Small intestine (tissue), 7 donors: ENCODE results near the gene TRAK1. TPM values are rescaled to one million over a fixed set of nuclear protein-coding genes. Genes with fewer than 3 reads are reported as not detected.
A peak's percentile ranks its signal among the peaks of the same experiment; 100 is the strongest.

ENCODE experiments used
- DNase-seq, 2 donors: peaks; one replicate each; pipeline versions ENCODE4 v3.0.0 to v3.0.0-alpha.2; 2013
- FAIRE-seq: peaks from 2 replicates; lab custom pipeline; 2012; peaks lifted over from hg19 to GRCh38; lab: Jason Lieb, UNC
- H3K27ac ChIP-seq, 3 donors: one replicate each; pipeline ENCODE4 v1.5.1; 2013; ENCODE audit warnings: low read length in 2 of 3, mild to moderate bottlenecking in 2 of 3, control low read depth in 1 of 3, inconsistent platforms in 1 of 3, low read depth in 1 of 3, moderate library complexity in 1 of 3
- H3K27me3 ChIP-seq, 3 donors: one replicate each; pipeline ENCODE4 v1.6.1; 2013; ENCODE audit warnings: low read length in 3 of 3, inconsistent platforms in 1 of 3; ENCODE audit not compliant: control insufficient read depth in 3 of 3, insufficient read depth in 3 of 3
- H3K36me3 ChIP-seq, 3 donors: one replicate each; pipeline ENCODE4 v1.6.1; 2013; ENCODE audit warnings: low read length in 3 of 3, inconsistent platforms in 1 of 3, low read depth in 1 of 3, mild to moderate bottlenecking in 1 of 3, moderate library complexity in 1 of 3; ENCODE audit not compliant: control insufficient read depth in 3 of 3, insufficient read depth in 2 of 3
- H3K4me1 ChIP-seq, 3 donors: one replicate each; pipeline ENCODE4 v1.6.1; 2013; ENCODE audit warnings: low read length in 2 of 3, inconsistent platforms in 1 of 3, low read depth in 1 of 3, mild to moderate bottlenecking in 1 of 3, moderate library complexity in 1 of 3; ENCODE audit not compliant: control insufficient read depth in 3 of 3, insufficient read depth in 2 of 3
- H3K4me3 ChIP-seq, 3 donors: one replicate each; pipeline ENCODE4 v1.5.1; 2013; ENCODE audit warnings: low read length in 3 of 3, control low read depth in 1 of 3, inconsistent platforms in 1 of 3, low read depth in 1 of 3, mild to moderate bottlenecking in 1 of 3, moderate library complexity in 1 of 3
- H3K9me3 ChIP-seq, 2 donors: one replicate each; pipeline ENCODE4 v1.6.1; 2013; ENCODE audit warnings: low read depth in 1 of 2, low read length in 1 of 2; ENCODE audit not compliant: control insufficient read depth in 2 of 2, insufficient read depth in 1 of 2
- WGBS, 3 donors: extraction: QIAGEN DNeasy Blood & Tissue Kit; methylation state at CpG; one replicate each; pipeline ENCODE4 v1.1.7; 2013; 5-methylcytosine and 5-hydroxymethylcytosine counted together
- polyA plus RNA-seq, 4 donors: library from polyadenylated mRNA; stranded (reverse) in 3 of 4; unstranded in 1 of 4; fragments of 200-250 nt in 3 of 4; fragments of 120-200 nt in 1 of 4; gene quantifications; one replicate each; pipeline versions ENCODE4 v1.2.1 to v1.2.3, GENCODE V29; 2013
- donor health status: healthy with polysubstance abuse.
- donor health status: control.
- donor health status: control.
- donor health status: Bipolar disorder and iron deficiency.
- donor health status: healthy.

The TRAK1 gene
- polyA plus RNA-seq, 4 donors = 20.9 to 74.7 (median 39.8) TPM

DNA sequence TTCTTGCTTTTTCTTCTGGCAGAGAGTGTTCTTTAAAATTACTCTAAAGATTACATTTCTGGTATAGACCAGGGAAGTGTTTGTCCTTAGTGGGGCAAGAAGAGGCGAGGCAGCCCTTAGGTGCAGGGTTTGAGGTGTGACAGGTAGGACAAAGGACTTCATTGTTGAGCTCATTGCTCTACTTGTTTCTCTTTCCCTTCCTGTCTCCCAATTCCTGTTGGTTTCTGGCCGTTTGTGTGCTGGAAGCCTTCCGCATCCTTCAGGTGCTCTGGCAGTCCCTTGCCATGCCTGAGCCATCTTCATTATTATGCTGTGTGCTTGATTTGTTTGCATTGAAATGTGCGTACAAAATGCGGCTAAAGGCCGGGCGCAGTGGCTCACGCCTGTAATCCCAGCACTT lies 89.7 kb downstream of the TRAK1 start:
- Histone ChIP-seq H3K27ac (peak overlapping the region; percentile 50 to 93 (median 78)), H3K27me3 (no peaks in the 10 kb centered on the region), H3K9me3 (no peaks in the 10 kb centered on the region), H3K4me1 (peaks cover 3 to 50% (median 12%) of the 10 kb centered on the region in 3 donors), H3K36me3 (peaks cover 4 to 23% (median 6%) of the 10 kb centered on the region in 3 donors), H3K4me3 (no peak overlapping the region)
- 27 to 75% (median 41%) methylated on average over 8 of the region's 8 CpGs for WGBS, 3 donors
- FAIRE-seq (no peak), DNase-seq (peak; percentile 70 to 77)

- no peak overlapping the region for H3K4me3 ChIP-seq
- peaks cover 4 to 29% (median 4%) of the 10 kb centered on the region in 3 donors for H3K36me3 ChIP-seq
- DNase-seq (no peak), FAIRE-seq (no peak)
- no peak overlapping the region for H3K27ac ChIP-seq
- WGBS, 3 donors = 49 to 53% (median 50%) methylated on average over 3 of the region's 3 CpGs
- H3K9me3 ChIP-seq = no peaks in the 10 kb centered on the region
- H3K27me3 ChIP-seq = no peaks in the 10 kb centered on the region
- peaks cover 3 to 50% (median 12%) of the 10 kb centered on the region in 3 donors for H3K4me1 ChIP-seq
Observed at GRCh38 chr3:42182555-42182954, 91.4 kb downstream of the TRAK1 start.

- DNase-seq = no peak
- H3K27me3 ChIP-seq = no peaks in the 10 kb centered on the region
- WGBS, 3 donors = 49 to 69% (median 66%) methylated on average over 3 of the region's 3 CpGs
- no peaks in the 10 kb centered on the region for H3K9me3 ChIP-seq
- H3K27ac ChIP-seq = no peak overlapping the region
- peaks cover 3 to 32% (median 4%) of the 10 kb centered on the region in 3 donors for H3K36me3 ChIP-seq
- peaks cover 3 to 51% (median 8%) of the 10 kb centered on the region in 3 donors for H3K4me1 ChIP-seq
- H3K4me3 ChIP-seq = no peak overlapping the region
- FAIRE-seq = no peak
Observed at GRCh38 chr3:42183991-42184632, 93.0 kb downstream of the TRAK1 start.

DNA sequence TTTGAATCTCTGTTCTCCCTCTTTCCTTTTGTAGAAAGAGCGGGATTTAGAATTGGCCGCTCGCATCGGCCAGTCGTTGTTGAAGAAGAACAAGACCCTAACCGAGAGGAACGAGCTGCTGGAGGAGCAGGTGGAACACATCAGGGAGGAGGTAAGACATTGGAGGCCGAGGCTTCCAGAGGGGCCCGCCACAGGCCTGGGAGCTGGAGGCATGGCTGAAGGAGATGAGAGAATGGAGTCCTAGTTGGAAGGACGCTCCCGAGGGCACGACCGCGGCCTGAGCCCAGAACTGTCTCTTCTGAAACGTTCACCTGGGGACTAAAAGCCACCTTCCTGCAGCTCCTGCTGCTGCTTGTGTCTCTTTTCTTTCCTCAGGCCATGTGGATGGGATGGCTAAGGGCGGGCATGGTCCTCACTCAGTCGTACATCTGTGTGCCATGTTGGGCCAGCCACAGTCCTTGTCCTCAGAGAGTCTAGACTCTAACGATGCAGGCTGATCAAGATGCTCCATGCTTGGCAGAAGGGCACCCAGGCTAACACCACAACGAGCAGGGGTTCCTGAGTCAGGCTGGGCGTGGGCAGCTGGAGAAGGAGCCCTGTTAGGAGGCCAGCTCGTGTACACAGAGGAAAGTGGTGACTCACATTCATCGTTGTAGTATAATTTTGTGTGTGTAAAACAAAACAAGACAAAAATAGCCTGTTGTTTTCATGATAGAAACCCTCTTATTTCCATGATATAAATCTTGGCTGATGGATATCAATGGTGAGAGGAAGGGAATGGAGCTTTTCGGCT lies 93.7 kb downstream of the TRAK1 start:
- DNase-seq = no peak
- no peak for FAIRE-seq
- Histone ChIP-seq H3K36me3 (peaks cover 3 to 39% (median 4%) of the 10 kb centered on the region in 3 donors), H3K4me3 (no peak overlapping the region), H3K27me3 (no peaks in the 10 kb centered on the region), H3K9me3 (no peaks in the 10 kb centered on the region), H3K4me1 (peaks cover 3 to 47% (median 6%) of the 10 kb centered on the region in 3 donors), H3K27ac (no peak overlapping the region)
- 81 to 92% (median 87%) methylated on average over 23 of the region's 23 CpGs for WGBS, 3 donors

DNA sequence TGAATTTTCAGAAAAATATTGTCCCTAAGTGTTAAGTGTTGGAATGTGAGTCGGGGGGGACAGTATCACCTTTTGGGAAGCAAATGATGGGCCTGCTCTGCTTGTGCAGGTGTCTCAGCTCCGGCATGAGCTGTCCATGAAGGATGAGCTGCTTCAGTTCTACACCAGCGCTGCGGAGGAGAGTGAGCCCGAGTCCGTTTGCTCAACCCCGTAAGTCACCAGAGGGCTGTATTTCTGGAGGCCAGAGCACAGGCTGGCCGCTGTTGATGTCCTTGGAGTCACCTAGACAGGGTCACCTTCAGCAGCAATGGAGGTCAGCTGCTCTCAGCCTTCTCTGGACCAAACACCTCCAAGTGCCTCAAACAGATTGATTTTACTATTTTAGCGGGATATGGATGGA lies 96.8 kb downstream of the TRAK1 start:
- Histone ChIP-seq H3K9me3 (no peaks in the 10 kb centered on the region), H3K27ac (peak overlapping the region; percentile 40 to 96 (median 69)), H3K4me3 (no peak overlapping the region), H3K27me3 (no peaks in the 10 kb centered on the region), H3K4me1 (peaks cover 3 to 35% (median 7%) of the 10 kb centered on the region in 3 donors), H3K36me3 (peaks cover 4 to 59% (median 8%) of the 10 kb centered on the region in 3 donors)
- no peak for DNase-seq
- FAIRE-seq = no peak
- WGBS, 3 donors = 94 to 96% (median 95%) methylated on average over 9 of the region's 9 CpGs

DNA sequence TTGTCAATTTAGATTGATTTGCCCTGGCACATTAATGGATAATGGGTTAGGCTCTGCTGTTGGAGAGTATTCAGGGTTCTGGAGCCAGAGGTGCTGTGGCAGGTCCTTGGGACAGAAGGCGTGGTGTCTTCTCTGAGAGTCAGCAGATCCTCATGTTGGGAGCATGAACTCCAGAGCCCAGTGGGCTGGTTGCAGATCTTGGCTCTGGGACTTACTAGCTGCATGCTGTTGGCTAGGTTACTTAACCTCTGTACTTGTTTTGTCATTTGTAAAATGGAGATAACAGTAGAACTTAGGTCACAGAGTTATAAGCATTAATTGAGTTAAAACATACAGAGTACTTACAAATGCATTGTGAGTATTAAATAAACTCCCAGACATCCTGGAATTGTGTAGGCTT lies 97.2 kb downstream of the TRAK1 start:
- 53 to 80% (median 60%) methylated on average over 1 of the region's 1 CpG for WGBS, 3 donors
- Histone ChIP-seq H3K4me1 (peaks cover 3 to 31% (median 7%) of the 10 kb centered on the region in 3 donors), H3K9me3 (no peaks in the 10 kb centered on the region), H3K4me3 (no peak overlapping the region), H3K27ac (peak overlapping the region; percentile 42 to 96 (median 69)), H3K36me3 (peaks cover 4 to 59% (median 11%) of the 10 kb centered on the region in 3 donors), H3K27me3 (no peaks in the 10 kb centered on the region)
- FAIRE-seq (no peak), DNase-seq (peak; percentile 65 to 88)

- Histone ChIP-seq H3K36me3 (peaks cover 4 to 64% (median 15%) of the 10 kb centered on the region in 3 donors), H3K4me1 (peaks cover 0 to 24% (median 7%) of the 10 kb centered on the region in 3 donors), H3K4me3 (no peak overlapping the region), H3K27ac (peak overlapping the region; percentile 42 to 96 (median 69)), H3K9me3 (no peaks in the 10 kb centered on the region), H3K27me3 (no peaks in the 10 kb centered on the region)
- FAIRE-seq (no peak), DNase-seq (peak; percentile 64 to 85)
- WGBS, 3 donors = 2 to 47% (median 38%) methylated on average over 6 of the region's 6 CpGs
Observed at GRCh38 chr3:42189001-42189460, 97.9 kb downstream of the TRAK1 start.

DNA sequence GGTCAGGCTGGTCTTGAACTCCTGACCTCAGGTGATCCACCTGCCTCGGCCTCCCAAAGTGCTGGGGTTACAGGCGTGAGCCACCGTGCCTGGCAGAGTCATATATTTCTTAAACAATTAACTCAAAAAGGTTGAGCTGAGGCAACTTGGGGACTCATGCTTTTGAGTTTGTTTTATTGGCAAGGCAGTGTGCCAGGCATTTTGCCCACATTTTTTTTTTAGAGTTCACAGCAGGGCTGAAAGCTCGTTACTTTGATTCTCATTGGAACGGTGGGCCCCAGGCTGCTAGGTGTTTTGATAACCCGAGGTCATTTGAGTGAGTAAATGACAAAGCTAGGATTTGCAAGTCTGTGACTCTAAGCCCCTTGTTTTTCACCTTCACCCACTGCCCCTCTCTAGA lies 98.6 kb downstream of the TRAK1 start:
- H3K9me3 ChIP-seq = no peaks in the 10 kb centered on the region
- peak overlapping the region in 1 of 3 donors; percentile 13 for H3K27ac ChIP-seq
- no peak overlapping the region for H3K4me3 ChIP-seq
- FAIRE-seq (no peak), DNase-seq (no peak)
- H3K27me3 ChIP-seq = no peaks in the 10 kb centered on the region
- WGBS, 3 donors = 35 to 60% (median 43%) methylated on average over 6 of the region's 6 CpGs
- peaks cover 4 to 67% (median 16%) of the 10 kb centered on the region in 3 donors for H3K36me3 ChIP-seq
- peaks cover 0 to 18% (median 5%) of the 10 kb centered on the region in 3 donors for H3K4me1 ChIP-seq
